Suprapubic skin (tissue), 3 donors: Measurements from ENCODE around the gene XXYLT1.

ENCODE experiments used
- CTCF ChIP-seq, 2 donors: fragments of 200-600 bp in 1 of 2; fragments of 450-650 bp in 1 of 2; sonication (generic) in 1 of 2; IDR thresholded peaks; one replicate each; pipeline ENCODE4 v1.5.1; 2016 to 2019; ENCODE audit warnings: antibody characterized with exemption in 2 of 2, mild to moderate bottlenecking in 1 of 2, moderate library complexity in 1 of 2
- POLR2A ChIP-seq, 2 donors: fragments of 450-650 bp; IDR thresholded peaks; one replicate each; pipeline ENCODE4 v1.6.1; 2017; ENCODE audit warnings: antibody characterized with exemption in 2 of 2, mild to moderate bottlenecking in 2 of 2, moderate library complexity in 2 of 2

GRCh38 chr3:195186041-195186709 lies 84.8 kb downstream of the XXYLT1 start:
- TF ChIP-seq POLR2A (IDR thresholded peaks at IDR 0.05), result no peak
- no peak for TF ChIP-seq CTCF (IDR thresholded peaks at IDR 0.05)
